Karpas-422 (cell line): ENCODE results near the gene DTNA. TPM values are rescaled to one million over a fixed set of nuclear protein-coding genes. Genes with fewer than 3 reads are reported as not detected.
"Not testable (repeated sequence)": the region's sequence is repeated elsewhere in the genome, so short reads cannot be mapped to it uniquely, and the experiment has no call there.

ENCODE experiments used
- DNase-seq: peaks from one replicate; pipeline ENCODE4 v3.0.0-alpha.2; 2015
- H2AFZ ChIP-seq: fragments of 200-600 bp; sonication (generic); 2 replicates; pipeline ENCODE4 v1.6.1; 2014; ENCODE audit warnings: antibody characterized with exemption, low read length, mixed read lengths
- H3K27ac ChIP-seq: fragments of 200-600 bp; sonication (generic); 2 replicates; pipeline ENCODE4 v1.5.1; 2014; ENCODE audit warnings: mild to moderate bottlenecking, low read length, moderate library complexity
- H3K27me3 ChIP-seq: fragments of 200-600 bp; sonication (generic); 2 replicates; pipeline ENCODE4 v1.6.1; 2014; ENCODE audit warnings: low read length, mixed read lengths
- H3K36me3 ChIP-seq: fragments of 200-600 bp; sonication (generic); 2 replicates; pipeline ENCODE4 v1.6.1; 2014; ENCODE audit warnings: low read length, mixed read lengths; ENCODE audit not compliant: insufficient read depth
- H3K4me1 ChIP-seq: fragments of 200-600 bp; sonication (generic); 2 replicates; pipeline ENCODE4 v1.6.1; 2014; ENCODE audit warnings: mild to moderate bottlenecking, low read length, mixed read lengths
- H3K4me2 ChIP-seq: fragments of 200-600 bp; sonication (generic); 2 replicates; pipeline ENCODE4 v1.6.1; 2014; ENCODE audit warnings: low read length, low read depth, mild to moderate bottlenecking; ENCODE audit not compliant: poor library complexity, severe bottlenecking
- H3K4me3 ChIP-seq: fragments of 200-600 bp; sonication (generic); 2 replicates; pipeline ENCODE4 v1.5.1; 2014; ENCODE audit warnings: mild to moderate bottlenecking, antibody characterized with exemption, low read length, mixed read lengths
- H3K79me2 ChIP-seq: fragments of 200-600 bp; sonication (generic); 2 replicates; pipeline ENCODE4 v1.6.1; 2014; ENCODE audit warnings: mild to moderate bottlenecking, low read length, mixed read lengths
- H3K9ac ChIP-seq: fragments of 200-600 bp; sonication (generic); 2 replicates; pipeline ENCODE4 v1.6.0; 2014; ENCODE audit warnings: low read length
- H3K9me2 ChIP-seq: fragments of 200-600 bp; sonication (generic), shearing (Covaris generic); replicated peaks from 2 replicates; pipeline ENCODE4 v1.6.0; 2014; ENCODE audit warnings: mild to moderate bottlenecking, low read length, moderate library complexity; ENCODE audit not compliant: insufficient read depth
- H3K9me3 ChIP-seq: fragments of 300-700, 200-600 bp; sonication (generic); 2 replicates; pipeline ENCODE4 v1.6.1; 2014; ENCODE audit warnings: low read length, mixed read lengths
- H4K20me1 ChIP-seq: fragments of 200-600 bp; sonication (generic); 2 replicates; pipeline ENCODE4 v1.6.1; 2014; ENCODE audit warnings: mild to moderate bottlenecking, antibody characterized with exemption, low read length, low read depth; ENCODE audit not compliant: insufficient read depth
- total RNA-seq: library from RNA; depleted of rRNA; stranded (reverse); fragments of >200 nt; shearing (Covaris generic); gene quantifications from 2 replicates; pipeline ENCODE4 v1.2.3, GENCODE V29; 2014; ENCODE audit warnings: low replicate concordance

Gene DTNA
- total RNA-seq, 1 experiment from 2014 or later: not detected

DNA sequence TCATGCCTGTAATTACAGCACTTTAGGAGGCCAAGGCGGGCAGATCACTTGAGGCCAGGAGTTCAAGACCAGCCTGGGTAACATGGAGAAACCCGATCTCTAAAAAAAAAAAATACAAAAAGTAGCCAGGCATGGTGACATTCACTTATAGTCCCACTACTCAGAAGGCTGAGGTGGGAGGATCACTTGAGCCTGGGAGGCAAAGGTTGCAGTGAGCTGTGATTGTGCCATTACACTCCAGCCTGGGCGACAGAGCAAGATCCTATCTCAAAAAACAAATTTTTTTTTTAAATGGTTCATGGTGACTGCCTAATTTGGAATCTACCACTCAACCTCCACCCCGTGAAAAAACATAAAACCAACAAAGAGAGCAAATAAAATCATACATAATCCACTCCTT lies 212.5 kb downstream of the DTNA start:
- H3K9ac ChIP-seq, H3K9me2 ChIP-seq, H3K4me3 ChIP-seq, H4K20me1 ChIP-seq, H3K4me1 ChIP-seq, H3K9me3 ChIP-seq, H3K27me3 ChIP-seq, H2AFZ ChIP-seq, DNase-seq, H3K79me2 ChIP-seq, H3K27ac ChIP-seq, H3K4me2 ChIP-seq, H3K36me3 ChIP-seq: not testable (repeated sequence)

DNA sequence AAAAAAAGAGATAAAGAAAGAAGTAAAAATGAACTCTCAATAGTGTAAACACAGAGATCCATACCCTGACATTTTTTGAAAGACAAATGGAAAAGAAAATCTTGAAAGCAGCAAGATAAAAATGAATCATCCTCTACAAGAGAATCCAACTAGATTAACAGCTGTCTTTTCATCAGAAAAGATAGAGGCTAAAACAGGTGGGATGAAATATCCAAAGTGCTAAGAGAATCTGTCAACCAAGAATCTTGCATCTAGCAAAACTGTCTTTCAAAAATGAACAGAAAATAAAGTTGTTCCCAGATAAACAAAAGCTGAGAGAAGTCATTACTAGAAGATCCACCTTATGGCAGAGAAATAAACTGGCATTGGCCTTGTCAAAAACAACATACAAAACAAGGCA lies 213.8 kb downstream of the DTNA start:
- Histone ChIP-seq H3K36me3 (no peaks in the 10 kb centered on the region), H2AFZ (no peak overlapping the region), H3K4me1 (0 out of 2 replicates have a peak, but pooled peaks cover 2% of the 10 kb centered on the region), H3K27me3 (no peaks in the 10 kb centered on the region), H3K4me3 (no peak overlapping the region), H3K79me2 (no peaks in the 10 kb centered on the region), H3K9ac (no peak overlapping the region), H3K9me2 (no peaks in the 10 kb centered on the region), H3K9me3 (no peaks in the 10 kb centered on the region), H3K4me2 (no peak overlapping the region), H4K20me1 (no peaks in the 10 kb centered on the region), H3K27ac (no peak overlapping the region)
- no peak for DNase-seq

- no peak overlapping the region for H3K4me3 ChIP-seq
- H3K9me3 ChIP-seq: no peaks in the 10 kb centered on the region
- H3K79me2 ChIP-seq: no peaks in the 10 kb centered on the region
- no peak for DNase-seq
- H3K4me1 ChIP-seq: 0 out of 2 replicates have a peak, but pooled peaks cover 2% of the 10 kb centered on the region
- H3K4me2 ChIP-seq: no peak overlapping the region
- H2AFZ ChIP-seq: no peak overlapping the region
- no peak overlapping the region for H3K9ac ChIP-seq
- H3K36me3 ChIP-seq: no peaks in the 10 kb centered on the region
- H3K9me2 ChIP-seq: no peaks in the 10 kb centered on the region
- no peaks in the 10 kb centered on the region for H3K27me3 ChIP-seq
- H3K27ac ChIP-seq: no peak overlapping the region
- no peaks in the 10 kb centered on the region for H4K20me1 ChIP-seq
Observed at GRCh38 chr18:34926683-34927082, 216.6 kb downstream of the DTNA start.

DNA sequence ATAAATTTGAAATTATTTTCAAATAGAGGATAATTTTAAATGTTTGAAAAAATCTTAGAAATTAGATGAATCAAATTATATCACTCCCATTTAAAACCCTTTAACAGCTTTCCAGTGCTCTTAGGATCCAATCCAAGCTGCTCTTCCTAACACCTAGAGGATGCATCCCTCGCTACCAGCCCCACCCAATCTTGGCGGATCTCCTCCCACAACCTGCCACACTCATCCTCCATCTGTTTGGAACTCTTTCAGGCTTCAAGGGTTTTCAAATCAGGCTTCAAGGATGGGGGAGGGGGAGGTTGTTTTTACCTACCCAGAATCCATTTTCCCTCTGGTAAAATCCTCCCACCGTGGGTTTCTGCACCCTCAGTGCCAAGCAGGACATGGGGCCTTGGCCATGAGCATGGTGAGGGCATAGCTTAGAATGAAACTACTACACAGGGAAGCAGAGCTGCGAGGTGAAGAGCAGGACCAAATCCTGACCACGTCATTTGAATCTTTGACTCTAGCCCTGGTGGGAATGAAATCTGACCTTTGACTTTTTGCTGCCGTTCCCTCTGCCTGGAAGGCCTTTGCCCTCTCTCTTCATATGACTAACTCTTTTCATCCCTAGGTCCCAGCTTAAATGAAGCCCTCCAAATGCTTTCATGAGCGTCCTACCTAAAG lies 218.1 kb downstream of the DTNA start:
- Histone ChIP-seq H3K4me2 (no peak overlapping the region), H3K36me3 (no peaks in the 10 kb centered on the region), H4K20me1 (no peaks in the 10 kb centered on the region)

DNA sequence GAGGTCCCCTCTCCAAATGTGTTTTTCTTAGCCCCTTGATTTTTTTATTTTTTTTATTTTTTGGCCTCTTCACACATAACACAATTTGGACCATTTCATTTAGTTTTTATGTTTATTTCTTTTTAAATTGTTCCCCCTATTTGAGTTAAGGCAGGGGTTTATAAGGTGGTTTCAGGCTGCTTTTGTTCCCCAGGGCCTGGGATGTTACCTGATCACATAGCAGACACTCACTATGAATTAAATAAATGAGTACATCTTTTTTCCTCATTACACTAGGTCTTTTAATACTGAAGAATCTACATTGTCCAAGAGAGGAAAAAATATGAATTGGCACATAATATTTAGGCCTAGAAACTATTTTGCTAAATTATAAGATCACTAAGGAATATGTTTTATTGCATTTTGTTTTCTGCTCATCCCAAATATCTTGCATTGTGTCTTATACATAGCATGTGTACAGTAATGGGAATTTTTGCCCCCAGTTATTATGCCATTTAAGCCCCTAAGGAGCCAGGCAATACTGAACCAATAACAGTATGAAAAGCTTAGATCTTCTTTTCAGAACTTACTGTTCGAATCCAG lies 218.7 kb downstream of the DTNA start:
- no peaks in the 10 kb centered on the region for H3K36me3 ChIP-seq
- no peaks in the 10 kb centered on the region for H3K79me2 ChIP-seq
- H3K27me3 ChIP-seq: no peaks in the 10 kb centered on the region
- no peaks in the 10 kb centered on the region for H3K9me3 ChIP-seq
- no peak overlapping the region for H3K4me2 ChIP-seq
- DNase-seq: no peak
- H3K9me2 ChIP-seq: no peaks in the 10 kb centered on the region
- no peak overlapping the region for H3K4me3 ChIP-seq
- 0 out of 2 replicates have a peak, but pooled peaks cover 2% of the 10 kb centered on the region for H3K4me1 ChIP-seq
- no peak overlapping the region for H3K27ac ChIP-seq
- no peak overlapping the region for H2AFZ ChIP-seq
- H3K9ac ChIP-seq: no peak overlapping the region
- no peaks in the 10 kb centered on the region for H4K20me1 ChIP-seq

More for the DNA sequence above, 218.1 kb downstream of the DTNA start:
- Histone ChIP-seq H3K9ac (no peak overlapping the region), H3K27me3 (no peaks in the 10 kb centered on the region), H3K9me3 (no peaks in the 10 kb centered on the region), H3K9me2 (no peaks in the 10 kb centered on the region), H2AFZ (no peak overlapping the region), H3K79me2 (no peaks in the 10 kb centered on the region), H3K27ac (no peak overlapping the region), H3K4me1 (0 out of 2 replicates have a peak, but pooled peaks cover 2% of the 10 kb centered on the region), H3K4me3 (no peak overlapping the region)
- no peak for DNase-seq

DNA sequence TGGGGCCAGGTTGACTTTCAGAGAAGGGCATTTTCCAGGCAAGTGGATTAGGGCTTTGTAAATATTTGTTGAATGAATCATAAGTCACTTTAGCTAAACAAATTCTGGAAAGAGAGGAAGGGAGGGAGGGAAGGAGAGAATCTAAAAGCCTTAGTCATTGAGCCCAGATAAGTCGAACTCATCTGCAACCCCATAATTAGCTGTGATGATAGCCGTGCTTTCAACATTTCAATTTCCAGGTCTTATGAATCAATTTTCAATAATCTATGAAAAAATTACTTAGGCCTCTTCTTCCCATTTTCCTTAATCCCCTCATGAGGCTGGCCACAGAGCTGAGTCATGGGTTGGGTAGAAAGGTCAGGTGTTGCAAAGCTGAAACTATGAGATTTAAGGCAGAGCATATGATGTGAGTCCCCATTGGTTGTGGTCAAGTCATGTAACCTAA lies 219.3 kb downstream of the DTNA start:
- H3K4me2 ChIP-seq: no peak overlapping the region
- no peak overlapping the region for H2AFZ ChIP-seq
- H3K9me3 ChIP-seq: no peaks in the 10 kb centered on the region
- H3K4me1 ChIP-seq: 0 out of 2 replicates have a peak, but pooled peaks cover 2% of the 10 kb centered on the region
- H3K4me3 ChIP-seq: no peak overlapping the region
- no peak overlapping the region for H3K27ac ChIP-seq
- no peak for DNase-seq
- H3K36me3 ChIP-seq: no peaks in the 10 kb centered on the region
- no peaks in the 10 kb centered on the region for H3K27me3 ChIP-seq
- no peak overlapping the region for H3K9ac ChIP-seq
- H3K9me2 ChIP-seq: no peaks in the 10 kb centered on the region
- no peaks in the 10 kb centered on the region for H4K20me1 ChIP-seq
- H3K79me2 ChIP-seq: no peaks in the 10 kb centered on the region

DNA sequence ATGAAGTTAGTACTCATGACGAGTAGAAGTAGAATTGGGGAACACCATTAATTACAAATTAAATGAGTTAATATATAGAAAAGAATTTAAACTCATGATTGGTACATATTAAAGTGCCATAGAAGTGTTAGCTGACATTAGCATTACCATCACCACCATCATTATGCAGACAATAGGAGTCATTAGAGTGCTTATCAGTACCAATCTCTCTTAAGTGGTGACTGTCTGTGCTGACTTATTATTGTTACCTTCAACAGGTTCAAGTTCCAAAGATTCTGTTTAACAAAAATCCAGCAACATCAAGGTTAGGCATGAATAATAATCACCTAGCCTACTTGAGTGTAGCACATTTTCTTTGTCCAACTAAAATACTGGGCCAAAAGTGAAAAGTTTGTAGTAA lies 222.3 kb downstream of the DTNA start:
- H3K27ac ChIP-seq: no peak overlapping the region
- no peak overlapping the region for H3K4me2 ChIP-seq
- no peak overlapping the region for H3K4me3 ChIP-seq
- no peak overlapping the region for H3K9ac ChIP-seq
- H4K20me1 ChIP-seq: no peaks in the 10 kb centered on the region
- H3K36me3 ChIP-seq: no peaks in the 10 kb centered on the region
- no peaks in the 10 kb centered on the region for H3K9me3 ChIP-seq
- 0 out of 2 replicates have a peak, but pooled peaks cover 2% of the 10 kb centered on the region for H3K4me1 ChIP-seq
- no peaks in the 10 kb centered on the region for H3K9me2 ChIP-seq
- no peaks in the 10 kb centered on the region for H3K27me3 ChIP-seq
- no peak overlapping the region for H2AFZ ChIP-seq
- H3K79me2 ChIP-seq: no peaks in the 10 kb centered on the region
- DNase-seq: no peak

DNA sequence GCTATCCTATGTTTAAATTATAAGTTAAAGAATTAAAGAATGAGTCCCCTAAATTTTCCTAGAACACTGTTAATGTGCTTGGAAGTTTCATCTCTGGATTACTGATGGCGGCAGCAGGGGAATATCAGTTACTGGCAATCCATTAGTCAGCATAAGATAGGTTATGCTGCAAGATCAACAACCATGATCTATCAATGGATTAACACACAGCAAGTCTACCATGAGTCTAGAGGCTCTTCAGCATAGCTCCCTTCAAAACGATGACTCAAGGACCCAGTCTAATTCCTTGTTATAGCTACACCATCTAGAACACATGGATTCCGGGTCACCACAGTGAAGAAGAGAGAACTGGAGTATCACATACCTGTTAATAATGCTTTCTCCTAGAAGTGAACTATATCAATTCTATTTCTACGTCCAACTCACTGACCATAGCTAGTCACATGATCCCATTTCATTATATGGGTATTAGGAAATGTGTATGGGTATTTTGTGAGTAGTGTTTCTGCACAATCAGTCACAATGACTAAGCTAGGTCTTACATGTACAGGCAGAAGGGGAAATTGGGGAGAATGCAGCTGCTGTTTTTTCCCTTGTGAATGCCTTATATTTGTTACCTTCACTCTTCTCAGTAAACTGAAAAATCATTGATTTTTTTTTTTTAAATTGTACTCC lies 222.8 kb downstream of the DTNA start:
- H3K9me3 ChIP-seq: no peaks in the 10 kb centered on the region
- H3K4me3 ChIP-seq: no peak overlapping the region
- 0 out of 2 replicates have a peak, but pooled peaks cover 2% of the 10 kb centered on the region for H3K4me1 ChIP-seq
- DNase-seq: no peak
- H4K20me1 ChIP-seq: no peaks in the 10 kb centered on the region
- no peak overlapping the region for H2AFZ ChIP-seq
- no peak overlapping the region for H3K27ac ChIP-seq
- no peaks in the 10 kb centered on the region for H3K9me2 ChIP-seq
- no peak overlapping the region for H3K4me2 ChIP-seq
- no peak overlapping the region for H3K9ac ChIP-seq
- H3K36me3 ChIP-seq: no peaks in the 10 kb centered on the region
- H3K27me3 ChIP-seq: no peaks in the 10 kb centered on the region
- no peaks in the 10 kb centered on the region for H3K79me2 ChIP-seq
